Posterior vena cava (tissue), 2 donors: ENCODE measurements around the gene CEP78. TPM values are rescaled to one million over a fixed set of nuclear protein-coding genes. Genes with fewer than 3 reads are reported as not detected.

ENCODE experiments used
- DNase-seq: peaks from one replicate; pipeline ENCODE4 v3.0.0-alpha.2; 2020; ENCODE audit warnings: low spot score
- intact Hi-C, 2 donors: fragments of 100-400 bp; cut with DNase I; formaldehyde crosslinking; loops; one replicate each; pipeline versions ENCODE4 v1.14.1 to v1.14.2; 2022 to 2023
- total RNA-seq, 2 donors: library from RNA; stranded (reverse); fragmentation: NEBNext Ultra II Directional; extraction: Animal tissue kit (Norgen Biotek cat#: 25700); gene quantifications; one replicate each; pipeline ENCODE4 v1.2.1, GENCODE V29; 2021
- donor health status: DM: yes; HTN: yes; CAD: no.
- donor health status: DM: yes; HTN: yes; CAD: no.

The CEP78 gene
- total RNA-seq, 2 donors from 2014 or later = 9.9 to 11.8 TPM

- DNase-seq = no peak
- intact Hi-C loops = no loop called here
Measured at GRCh38 chr9:78321505-78321904, 85.6 kb downstream of the CEP78 start.

DNA sequence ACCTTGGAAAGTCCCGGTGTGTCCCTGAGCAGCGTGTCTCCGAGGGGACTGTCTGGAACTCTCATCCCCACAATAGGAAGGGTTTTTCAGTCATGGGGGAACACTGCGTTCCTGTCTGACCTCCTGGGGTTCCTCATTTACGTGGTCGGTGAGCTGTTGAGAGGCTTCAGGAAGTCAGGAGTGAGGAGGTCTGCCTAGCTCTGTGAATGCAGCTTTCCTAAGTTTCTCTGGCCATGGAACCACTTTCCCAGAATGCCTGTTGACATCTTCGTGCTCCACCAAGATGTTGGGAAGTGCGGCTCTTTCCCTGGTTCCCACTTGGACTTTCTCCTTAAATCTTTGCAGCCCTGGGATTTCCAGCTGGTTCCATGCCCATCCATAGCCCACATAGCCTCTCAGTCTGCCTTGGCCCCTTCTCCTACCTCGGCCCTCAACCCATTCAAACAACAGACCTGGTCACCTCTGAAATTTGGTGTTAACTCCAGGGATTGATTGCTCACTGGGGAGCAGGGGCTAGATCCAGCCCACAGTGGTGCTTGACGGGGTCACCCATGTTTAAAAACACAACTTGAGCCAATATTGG is 88.3 kb downstream of the CEP78 start:
- intact Hi-C loops = no loop called here
- DNase-seq = no peak

DNA sequence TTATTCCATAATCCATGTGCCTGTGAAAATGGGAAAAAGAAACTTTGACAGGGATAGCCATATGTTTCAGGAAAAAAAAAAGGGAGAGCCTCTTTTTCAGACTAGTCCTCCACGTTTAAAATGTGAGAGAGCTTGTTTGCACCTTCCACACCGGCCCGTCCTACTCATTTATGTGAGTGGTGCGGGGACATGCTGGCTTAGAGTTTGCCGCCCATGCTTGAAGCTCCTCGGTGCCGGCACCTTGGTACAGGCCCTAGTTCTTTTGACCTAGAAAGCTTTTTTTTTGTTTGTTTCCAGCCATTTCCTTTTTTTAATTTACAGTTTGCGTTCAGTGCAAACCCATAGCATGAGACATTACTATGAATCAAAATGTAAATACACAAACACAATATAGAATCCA is 88.8 kb downstream of the CEP78 start:
- DNase-seq = no peak
- intact Hi-C loops = no loop called here

- intact Hi-C loops = no loop called here
- no peak for DNase-seq
Measured at GRCh38 chr9:78325343-78325742, 89.5 kb downstream of the CEP78 start.

DNA sequence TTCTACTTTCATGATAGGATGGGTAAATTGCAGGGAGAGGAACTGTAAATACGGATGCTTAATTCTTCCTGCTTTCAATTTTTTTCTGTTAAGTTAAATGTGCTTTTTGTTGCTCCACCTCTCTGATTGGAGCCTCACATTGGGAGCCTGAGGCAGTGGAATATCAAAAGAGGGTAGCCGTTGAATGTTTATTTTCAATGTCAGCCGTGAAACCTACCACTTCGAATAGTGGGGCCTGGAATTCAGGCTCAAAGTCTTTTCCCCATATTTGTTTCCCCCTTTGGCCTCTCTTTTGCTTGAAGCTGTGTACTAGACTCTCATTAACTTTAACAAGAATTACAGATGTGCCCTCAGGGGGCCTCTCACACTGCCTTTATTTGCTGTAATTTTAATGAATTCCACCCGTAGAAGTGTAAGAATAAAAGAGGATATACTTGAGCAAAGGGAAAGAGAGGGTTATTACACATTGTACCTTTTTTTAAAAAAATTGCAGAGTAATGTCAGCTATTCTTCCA is 90.0 kb downstream of the CEP78 start:
- intact Hi-C loops = no loop called here
- no peak for DNase-seq

GRCh38 chr9:78326564-78326963 is 90.7 kb downstream of the CEP78 start:
- intact Hi-C loops = no loop called here

More at GRCh38 chr9:78326564-78326963, 90.7 kb downstream of the CEP78 start:
- DNase-seq = no peak

Other genes starting within 250 kb of the CEP78 start
- gene GNAQ, start 204.3 kb upstream of the CEP78 start, total RNA-seq = 10 to 100 TPM; 69.4 to 84.0 TPM
- gene PSAT1, start 61.0 kb downstream of the CEP78 start, total RNA-seq = 10 to 100 TPM in 1 of 2 donors, 1 to 10 TPM in 1; 2.5 to 18.6 TPM